Subcutaneous adipose tissue (tissue), 4 donors: ENCODE data around the gene PTPRO. TPM values are rescaled to one million over a fixed set of nuclear protein-coding genes. Genes with fewer than 3 reads are reported as not detected.

Source experiments
- CTCF ChIP-seq: fragments of 450-650 bp; IDR thresholded peaks from one replicate; pipeline ENCODE4 v1.5.1; 2016; ENCODE audit warnings: low read depth, mild to moderate bottlenecking, control low read depth, antibody characterized with exemption, moderate library complexity
- total RNA-seq, 4 donors: library from RNA; depleted of rRNA; stranded (reverse); fragments of >200 nt; gene quantifications; one replicate each; pipeline ENCODE4 v1.1.0, GENCODE V29; 2016

The PTPRO gene
- 10 to 100 TPM in 1 of 4 donors, 1 to 10 TPM in 2, under 1 TPM in 1; 0.75 to 24.5 (median 4.0) TPM for total RNA-seq

GRCh38 chr12:15322164-15323061, at the start of gene PTPRO:
TSS of gene PTPRO (plus strand) at chr12:15322508.
- no peak for TF ChIP-seq CTCF

- no peak for TF ChIP-seq CTCF
Observed at GRCh38 chr12:15273896-15274295, 48.4 kb upstream of the PTPRO start.

GRCh38 chr12:15274561-15274967, 47.7 kb upstream of the PTPRO start:
- TF ChIP-seq CTCF, result no peak

- no peak for TF ChIP-seq CTCF
Observed at GRCh38 chr12:15276088-15276698, 46.1 kb upstream of the PTPRO start.

- no peak for TF ChIP-seq CTCF
Observed at GRCh38 chr12:15278816-15279658, 43.3 kb upstream of the PTPRO start.

- no peak for TF ChIP-seq CTCF
Observed at GRCh38 chr12:15280930-15281329, 41.4 kb upstream of the PTPRO start.
